ENCODE measurements around the gene WSCD2.

The WSCD2 gene

DNA sequence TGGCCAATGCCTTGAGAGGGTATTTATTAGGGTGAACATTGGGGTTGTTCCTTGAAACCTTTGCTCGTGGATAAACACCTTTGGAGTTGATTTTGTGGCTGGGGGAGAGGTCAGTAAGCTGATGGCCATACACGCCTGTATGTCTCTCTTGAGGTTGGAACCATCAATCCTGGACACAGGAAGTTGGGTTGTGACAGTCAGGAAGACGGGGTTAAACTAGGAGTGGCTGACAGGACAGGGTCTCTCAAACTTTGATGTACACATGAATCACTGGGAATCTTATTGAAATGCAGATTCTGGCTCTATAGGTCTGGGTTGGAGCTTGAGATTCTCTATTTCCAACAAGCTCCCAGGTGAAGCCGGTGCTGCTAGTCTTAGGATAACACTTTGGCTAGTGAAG lies 12.8 kb upstream of the WSCD2 start:
- no peak overlapping the region for H3K4me3 ChIP-seq (replicated peaks; ENCODE audit: low read depth, low read length)
- TF ChIP-seq, protein P1, sequence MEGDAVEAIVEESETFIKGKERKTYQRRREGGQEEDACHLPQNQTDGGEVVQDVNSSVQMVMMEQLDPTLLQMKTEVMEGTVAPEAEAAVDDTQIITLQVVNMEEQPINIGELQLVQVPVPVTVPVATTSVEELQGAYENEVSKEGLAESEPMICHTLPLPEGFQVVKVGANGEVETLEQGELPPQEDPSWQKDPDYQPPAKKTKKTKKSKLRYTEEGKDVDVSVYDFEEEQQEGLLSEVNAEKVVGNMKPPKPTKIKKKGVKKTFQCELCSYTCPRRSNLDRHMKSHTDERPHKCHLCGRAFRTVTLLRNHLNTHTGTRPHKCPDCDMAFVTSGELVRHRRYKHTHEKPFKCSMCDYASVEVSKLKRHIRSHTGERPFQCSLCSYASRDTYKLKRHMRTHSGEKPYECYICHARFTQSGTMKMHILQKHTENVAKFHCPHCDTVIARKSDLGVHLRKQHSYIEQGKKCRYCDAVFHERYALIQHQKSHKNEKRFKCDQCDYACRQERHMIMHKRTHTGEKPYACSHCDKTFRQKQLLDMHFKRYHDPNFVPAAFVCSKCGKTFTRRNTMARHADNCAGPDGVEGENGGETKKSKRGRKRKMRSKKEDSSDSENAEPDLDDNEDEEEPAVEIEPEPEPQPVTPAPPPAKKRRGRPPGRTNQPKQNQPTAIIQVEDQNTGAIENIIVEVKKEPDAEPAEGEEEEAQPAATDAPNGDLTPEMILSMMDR (IDR thresholded peaks at IDR 0.05; ENCODE audit: insufficient read depth, low read length, poor library complexity, severe bottlenecking), result no peak
- no peaks in the 10 kb centered on the region for H3K27me3 ChIP-seq (replicated peaks; ENCODE audit: control insufficient read depth, insufficient read depth, low read length)
- DNase-seq (ENCODE audit: extremely low read depth, insufficient read length), result no peak
- no peaks in the 10 kb centered on the region for H3K36me3 ChIP-seq (ENCODE audit: control insufficient read depth, insufficient read depth, low read length)

DNA sequence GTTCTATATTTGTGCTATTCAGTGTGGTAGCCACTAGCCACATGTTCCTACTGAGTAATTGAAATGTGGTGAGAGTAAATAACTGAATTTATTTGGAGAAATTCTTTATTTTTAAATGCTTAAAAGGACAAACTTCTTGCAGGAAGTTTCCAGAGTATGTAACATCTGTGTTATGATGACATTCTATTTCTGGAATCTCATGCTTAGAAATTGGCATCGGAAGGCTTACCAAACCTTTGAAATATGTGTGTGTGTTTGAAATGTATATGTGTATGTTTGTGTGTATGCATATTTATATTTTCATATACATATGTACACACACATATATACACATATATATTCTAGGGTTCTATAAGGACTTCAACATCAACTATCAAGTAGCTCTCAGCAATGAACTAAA lies 12.4 kb upstream of the WSCD2 start:
- TF ChIP-seq, protein P1 (IDR thresholded peaks at IDR 0.05; ENCODE audit: insufficient read depth, low read length, poor library complexity, severe bottlenecking), result no peak
- Histone ChIP-seq H3K36me3 (ENCODE audit: control insufficient read depth, insufficient read depth, low read length) (no peaks in the 10 kb centered on the region), H3K4me3 (replicated peaks; ENCODE audit: low read depth, low read length) (no peak overlapping the region), H3K27me3 (replicated peaks; ENCODE audit: control insufficient read depth, insufficient read depth, low read length) (no peaks in the 10 kb centered on the region)
- no peak for DNase-seq (ENCODE audit: extremely low read depth, insufficient read length)

DNA sequence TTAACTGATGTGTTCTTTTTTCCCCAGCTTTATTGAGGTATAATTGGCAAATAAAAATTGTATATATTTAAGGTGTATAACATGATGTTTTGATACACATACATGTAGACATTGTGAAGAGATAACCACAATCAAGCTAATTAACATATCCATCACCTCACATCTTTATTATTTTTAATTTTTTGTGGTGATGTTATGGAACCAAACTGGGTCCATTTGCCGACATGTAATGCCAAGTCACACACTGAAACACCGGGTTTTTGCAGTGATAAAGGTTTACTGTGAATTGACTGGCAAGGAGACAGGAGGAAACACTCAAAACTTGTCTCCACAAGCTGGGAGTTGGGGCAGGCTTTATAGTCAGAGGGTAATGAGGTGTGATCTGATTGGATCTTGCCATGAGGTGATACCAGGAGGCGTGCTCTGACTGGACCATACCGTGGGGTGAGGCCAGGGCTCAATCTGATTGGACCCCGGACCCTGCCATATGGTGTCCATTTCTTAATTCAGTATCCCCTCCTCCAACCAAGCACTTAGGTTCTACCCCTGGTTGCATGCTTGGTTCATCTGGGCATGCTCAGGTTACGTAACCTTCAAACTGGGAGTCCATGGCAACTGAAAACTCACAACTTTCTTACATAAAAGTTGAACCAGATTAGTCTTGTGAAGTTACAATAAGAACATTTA lies 11.8 kb upstream of the WSCD2 start:
- no peak overlapping the region for H3K4me3 ChIP-seq (replicated peaks; ENCODE audit: low read depth, low read length)
- no peaks in the 10 kb centered on the region for H3K27me3 ChIP-seq (replicated peaks; ENCODE audit: control insufficient read depth, insufficient read depth, low read length)
- TF ChIP-seq, protein P1 (IDR thresholded peaks at IDR 0.05; ENCODE audit: insufficient read depth, low read length, poor library complexity, severe bottlenecking), result no peak
- no peak for DNase-seq (ENCODE audit: extremely low read depth, insufficient read length)
- no peaks in the 10 kb centered on the region for H3K36me3 ChIP-seq (ENCODE audit: control insufficient read depth, insufficient read depth, low read length)

DNA sequence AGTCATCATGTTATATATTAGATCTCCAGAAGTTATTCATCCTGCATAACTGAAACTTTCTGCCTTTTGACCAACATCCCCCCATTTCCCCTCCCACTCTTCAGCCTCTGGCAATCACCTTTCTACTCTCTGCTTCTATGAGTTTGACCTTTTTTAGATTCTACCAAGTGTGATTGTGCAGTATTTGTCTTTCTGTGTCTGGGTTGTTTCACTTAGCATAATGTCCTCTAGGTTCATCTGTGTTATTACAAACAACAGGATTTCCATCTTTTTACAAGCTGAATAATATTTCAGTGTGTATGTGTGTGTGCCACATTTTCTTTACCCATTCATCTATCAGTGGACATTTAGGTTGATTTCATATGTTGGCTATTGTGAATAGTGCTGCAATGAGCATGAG lies 11.2 kb upstream of the WSCD2 start:
- Histone ChIP-seq H3K4me3 (replicated peaks; ENCODE audit: low read depth, low read length) (no peak overlapping the region), H3K27me3 (replicated peaks; ENCODE audit: control insufficient read depth, insufficient read depth, low read length) (no peaks in the 10 kb centered on the region), H3K36me3 (ENCODE audit: control insufficient read depth, insufficient read depth, low read length) (no peaks in the 10 kb centered on the region)
- no peak for DNase-seq (ENCODE audit: extremely low read depth, insufficient read length)
- TF ChIP-seq, protein P1 (IDR thresholded peaks at IDR 0.05; ENCODE audit: insufficient read depth, low read length, poor library complexity, severe bottlenecking), result no peak

DNA sequence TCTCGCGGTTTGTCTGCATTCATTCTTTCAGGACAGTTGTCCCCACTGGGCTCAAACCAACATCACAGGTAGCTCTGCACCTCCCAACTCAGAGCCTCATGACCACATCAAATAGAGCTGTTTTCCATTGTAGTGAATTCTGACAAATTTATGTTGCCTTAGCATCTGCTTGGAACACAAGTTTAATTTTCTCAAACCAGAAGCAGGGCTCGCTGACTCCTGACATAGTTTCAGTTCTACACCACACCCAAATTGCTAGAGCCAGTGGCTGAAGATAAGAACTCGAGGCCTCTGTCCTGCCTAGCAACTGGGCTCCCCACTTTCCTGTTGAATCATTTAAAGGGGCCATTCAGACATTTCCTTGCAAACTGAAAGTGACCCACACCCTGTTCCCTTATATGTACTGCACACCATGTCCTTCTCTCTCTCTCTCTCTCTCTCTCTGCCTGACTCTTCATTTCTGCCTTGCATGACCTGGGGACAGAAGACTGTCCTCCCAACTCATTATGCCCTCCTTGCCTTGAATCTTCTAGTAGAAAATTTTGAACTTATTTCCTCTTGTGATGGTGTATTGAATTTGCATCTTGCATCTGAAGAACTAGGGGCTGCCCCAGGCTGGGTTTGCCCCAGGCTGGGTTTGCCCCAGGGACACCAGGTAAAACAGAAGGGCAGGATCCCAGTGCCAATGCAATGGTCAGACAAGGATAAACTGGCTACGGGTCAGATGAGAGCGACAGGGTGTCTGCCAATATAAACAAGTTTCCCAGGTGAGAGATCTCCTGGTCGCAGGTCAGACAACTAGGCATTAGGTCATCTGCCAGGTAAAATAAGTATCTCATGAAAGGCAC lies 9.7 kb upstream of the WSCD2 start:
- no peaks in the 10 kb centered on the region for H3K27me3 ChIP-seq (replicated peaks; ENCODE audit: control insufficient read depth, insufficient read depth, low read length)
- H3K4me3 ChIP-seq (replicated peaks; ENCODE audit: low read depth, low read length), result no peak overlapping the region
- H3K36me3 ChIP-seq (ENCODE audit: control insufficient read depth, insufficient read depth, low read length), result no peaks in the 10 kb centered on the region
- TF ChIP-seq, protein P1 (IDR thresholded peaks at IDR 0.05; ENCODE audit: insufficient read depth, low read length, poor library complexity, severe bottlenecking), result no peak
- DNase-seq (ENCODE audit: extremely low read depth, insufficient read length), result peak; percentile 25
